Skeletal muscle cell (primary cell): Measurements from ENCODE around the gene MYL1.

Source experiments
- DNase-seq: peaks from one replicate; pipeline ENCODE4 v3.0.0-alpha.2; 2010; ENCODE audit warnings: low read depth
- H3K4me3 ChIP-seq: 2 replicates; pipeline ENCODE4 v1.5.1; 2011; ENCODE audit warnings: low read depth, mild to moderate bottlenecking, control low read depth, low read length, moderate library complexity

The MYL1 gene

GRCh38 chr2:210271300-210271699, 43.7 kb downstream of the MYL1 start:
- no peak overlapping the region for H3K4me3 ChIP-seq
- DNase-seq: no peak

GRCh38 chr2:210269148-210269547, 45.8 kb downstream of the MYL1 start:
- no peak overlapping the region for H3K4me3 ChIP-seq
- DNase-seq: no peak

- no peak for DNase-seq
- no peak overlapping the region for H3K4me3 ChIP-seq
These were observed 46.7 kb downstream of the MYL1 start for GRCh38 chr2:210268281-210268680.

GRCh38 chr2:210267698-210268097, 47.3 kb downstream of the MYL1 start:
- no peak overlapping the region for H3K4me3 ChIP-seq
- no peak for DNase-seq

GRCh38 chr2:210264282-210264681, 50.7 kb downstream of the MYL1 start:
- DNase-seq: no peak

DNA sequence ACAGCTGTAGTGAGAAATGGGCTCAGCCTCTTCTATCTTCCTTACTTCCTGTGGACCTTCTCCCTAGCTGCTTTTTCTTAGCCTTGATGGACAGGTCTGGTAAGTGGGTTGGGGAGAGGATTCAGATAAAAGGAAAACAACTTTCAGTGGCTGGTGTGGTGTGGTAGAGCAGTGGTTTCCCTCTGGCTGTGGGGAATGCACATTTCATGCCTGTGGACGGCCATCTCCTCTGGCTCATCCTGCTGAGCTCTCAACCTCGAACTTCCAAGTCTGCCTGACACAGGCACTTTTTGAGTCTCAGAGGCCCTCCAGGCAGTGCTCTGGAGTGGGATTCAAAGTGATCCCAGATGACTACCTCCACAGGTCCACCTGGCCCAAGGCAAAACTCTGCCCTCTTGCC, 51.1 kb downstream of the MYL1 start:
- H3K4me3 ChIP-seq: no peak overlapping the region
- no peak for DNase-seq

More at GRCh38 chr2:210264282-210264681, 50.7 kb downstream of the MYL1 start:
- H3K4me3 ChIP-seq: no peak overlapping the region

- H3K4me3 ChIP-seq: no peak overlapping the region
- DNase-seq: no peak
These were observed 52.9 kb downstream of the MYL1 start for GRCh38 chr2:210262036-210262435.

- no peak overlapping the region for H3K4me3 ChIP-seq
- no peak for DNase-seq
These were observed 55.3 kb downstream of the MYL1 start for GRCh38 chr2:210259687-210260086.

DNA sequence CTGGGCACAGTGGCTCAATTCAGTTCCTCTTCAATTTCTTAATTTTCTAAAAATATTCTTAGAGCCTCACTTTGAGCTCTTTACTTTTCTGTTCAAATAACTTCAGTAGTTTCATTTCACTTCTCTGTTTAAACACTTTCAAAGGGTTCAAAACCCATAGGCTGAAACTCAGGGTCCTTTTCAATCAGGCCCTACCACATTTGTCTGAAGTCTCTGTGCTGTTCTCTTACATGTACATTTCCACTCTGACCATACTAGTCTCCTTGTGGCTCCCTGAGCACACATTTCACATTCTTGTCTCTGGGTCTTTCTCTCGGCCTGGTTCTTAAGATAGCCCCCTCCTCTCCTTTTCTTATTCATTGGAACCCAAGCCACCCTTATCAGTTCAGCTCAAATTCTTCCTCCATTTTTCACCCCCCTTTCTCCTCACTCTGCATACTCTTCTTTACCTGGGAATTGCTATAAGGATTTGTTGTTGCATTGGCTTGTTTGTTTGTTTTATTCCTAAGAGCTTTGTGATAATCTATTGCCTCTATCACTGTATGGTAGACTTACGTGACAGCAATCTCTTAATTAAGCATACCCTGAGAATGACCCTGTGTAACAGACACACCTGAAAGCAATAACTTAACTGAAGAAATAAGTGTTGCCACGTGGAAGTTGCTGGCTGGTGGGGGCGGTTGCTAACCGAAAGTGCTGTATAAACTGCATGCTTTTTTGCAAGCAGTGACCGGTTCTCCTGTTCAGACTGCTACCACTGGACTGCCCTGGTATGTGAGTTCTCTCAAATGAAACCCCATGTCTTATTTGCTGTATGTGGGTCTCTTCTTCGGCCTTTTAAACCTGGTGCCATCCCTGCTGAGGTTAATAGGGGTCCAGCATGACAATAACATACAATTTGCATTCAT, 62.0 kb downstream of the MYL1 start:
- H3K4me3 ChIP-seq: no peak overlapping the region

DNA sequence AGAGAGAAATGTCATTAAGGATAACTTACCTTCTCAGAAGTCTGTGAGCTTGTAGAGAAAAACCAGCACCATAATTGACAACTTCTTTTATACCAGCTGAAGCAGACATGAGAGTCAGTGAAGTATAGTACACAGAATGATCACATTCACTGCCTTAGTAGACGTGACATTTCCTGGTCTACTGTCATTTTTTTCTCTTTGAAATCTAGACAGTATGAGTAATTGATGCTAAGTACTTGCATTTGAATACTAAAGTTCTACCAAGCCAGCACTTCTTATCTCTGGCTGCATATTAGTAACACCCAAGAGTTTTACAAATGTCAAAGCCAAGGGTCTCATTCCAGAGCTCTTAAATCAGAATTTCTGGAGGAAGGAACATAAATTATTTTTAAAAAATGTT, 64.4 kb downstream of the MYL1 start:
- no peak for DNase-seq
- H3K4me3 ChIP-seq: no peak overlapping the region

More for the DNA sequence above, 62.0 kb downstream of the MYL1 start:
- no peak for DNase-seq
